ENCODE data around the gene EIF3D.
A peak's percentile ranks its signal among the peaks of the same experiment; 100 is the strongest.

EIF3D gene

DNA sequence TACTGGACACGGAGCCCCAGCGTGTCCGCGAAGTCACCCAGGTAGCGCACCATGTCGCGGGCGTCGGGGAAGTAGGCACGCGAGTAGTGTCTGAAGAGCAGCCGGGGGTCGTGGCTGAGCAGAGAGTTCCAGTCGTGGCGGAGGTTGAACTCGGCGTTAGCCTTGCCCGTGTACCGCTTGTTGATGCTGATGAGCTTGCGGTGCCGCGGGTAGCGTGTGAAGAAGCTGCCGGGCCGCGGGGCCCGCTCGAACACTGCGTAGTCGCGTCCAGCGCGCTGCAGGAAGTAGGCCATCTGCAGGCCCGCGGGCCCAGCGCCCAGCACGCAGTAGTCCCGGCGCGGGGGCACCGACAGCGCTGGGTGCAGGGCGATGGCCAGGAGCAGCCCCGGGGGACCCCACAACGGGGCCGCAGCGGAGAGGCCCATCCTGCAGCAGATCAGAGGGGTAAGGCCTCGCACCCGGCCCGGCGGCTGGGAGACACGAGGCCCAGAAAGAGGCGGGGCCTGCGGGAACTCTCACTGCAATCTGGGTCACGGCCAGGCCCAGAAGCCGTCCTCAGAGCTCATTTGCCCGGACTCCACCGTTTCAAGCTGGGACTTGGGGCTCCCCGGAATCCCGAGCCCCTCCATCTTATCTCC is 22.8 kb downstream of the EIF3D start:
- H3K27ac ChIP-seq: peak overlapping the region; percentile 84
- TF ChIP-seq, protein P1, sequence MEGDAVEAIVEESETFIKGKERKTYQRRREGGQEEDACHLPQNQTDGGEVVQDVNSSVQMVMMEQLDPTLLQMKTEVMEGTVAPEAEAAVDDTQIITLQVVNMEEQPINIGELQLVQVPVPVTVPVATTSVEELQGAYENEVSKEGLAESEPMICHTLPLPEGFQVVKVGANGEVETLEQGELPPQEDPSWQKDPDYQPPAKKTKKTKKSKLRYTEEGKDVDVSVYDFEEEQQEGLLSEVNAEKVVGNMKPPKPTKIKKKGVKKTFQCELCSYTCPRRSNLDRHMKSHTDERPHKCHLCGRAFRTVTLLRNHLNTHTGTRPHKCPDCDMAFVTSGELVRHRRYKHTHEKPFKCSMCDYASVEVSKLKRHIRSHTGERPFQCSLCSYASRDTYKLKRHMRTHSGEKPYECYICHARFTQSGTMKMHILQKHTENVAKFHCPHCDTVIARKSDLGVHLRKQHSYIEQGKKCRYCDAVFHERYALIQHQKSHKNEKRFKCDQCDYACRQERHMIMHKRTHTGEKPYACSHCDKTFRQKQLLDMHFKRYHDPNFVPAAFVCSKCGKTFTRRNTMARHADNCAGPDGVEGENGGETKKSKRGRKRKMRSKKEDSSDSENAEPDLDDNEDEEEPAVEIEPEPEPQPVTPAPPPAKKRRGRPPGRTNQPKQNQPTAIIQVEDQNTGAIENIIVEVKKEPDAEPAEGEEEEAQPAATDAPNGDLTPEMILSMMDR (conservative IDR thresholded peaks at IDR 0.05): no peak

DNA sequence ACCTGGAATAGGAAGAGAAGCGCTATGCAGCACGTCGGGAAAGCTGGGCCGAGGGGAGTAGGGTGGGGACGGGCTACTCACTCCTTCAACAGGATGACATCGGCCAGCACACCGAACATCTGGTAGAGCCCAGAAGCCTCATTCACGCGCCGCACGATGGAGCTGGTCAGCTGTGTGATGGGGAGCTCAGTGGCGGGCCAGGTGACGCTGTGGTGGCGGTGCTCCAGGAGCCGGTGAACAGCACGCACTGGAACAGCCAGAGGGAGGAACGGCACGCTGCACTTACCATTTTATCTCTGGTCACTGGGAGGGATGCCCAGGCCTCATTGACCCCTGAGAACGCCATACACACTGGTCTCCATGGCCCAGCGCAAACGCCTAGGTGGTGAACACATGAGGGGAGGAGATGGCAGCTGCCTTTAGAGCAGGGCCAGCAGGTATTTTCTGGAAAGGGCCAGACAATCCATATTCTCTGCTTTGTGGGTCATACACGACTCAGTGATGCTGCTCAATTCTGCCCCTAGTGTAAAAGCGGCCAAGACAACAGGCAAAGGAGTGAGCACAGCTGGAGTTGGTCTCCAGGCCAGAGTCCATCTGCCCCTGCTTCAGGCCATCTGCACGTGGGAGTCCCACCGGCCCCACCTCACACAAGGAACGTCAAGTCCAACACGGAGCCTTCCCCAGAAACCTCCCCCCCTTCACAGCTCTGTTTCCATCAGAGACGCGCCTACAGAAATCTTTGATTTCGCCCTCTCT is 30.9 kb downstream of the EIF3D start:
- H3K27ac ChIP-seq: no peak overlapping the region
- TF ChIP-seq, protein P1 (conservative IDR thresholded peaks at IDR 0.05): no peak

DNA sequence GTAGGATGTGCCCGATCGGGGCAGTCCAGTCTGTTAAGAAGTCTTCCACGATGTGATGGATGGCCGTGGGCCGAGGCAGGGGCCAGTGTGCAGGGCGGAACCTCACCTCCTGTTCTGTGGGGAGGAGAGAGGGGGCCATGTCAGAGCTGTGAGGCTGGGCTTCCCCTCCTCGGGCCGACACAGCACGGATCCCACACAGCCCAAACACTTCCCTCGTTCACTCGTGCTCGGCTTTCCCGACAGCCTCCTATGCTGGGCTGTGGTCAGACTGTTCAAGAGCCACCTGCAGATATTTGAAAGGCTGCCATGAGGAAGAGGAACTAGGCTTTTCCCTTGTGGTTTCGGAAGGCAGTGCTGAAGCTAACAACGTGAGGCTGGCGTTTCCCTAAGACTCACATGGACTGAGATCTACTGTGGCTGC is 35.3 kb downstream of the EIF3D start:
- TF ChIP-seq, protein P1 (conservative IDR thresholded peaks at IDR 0.05): no peak
- H3K27ac ChIP-seq: no peak overlapping the region

DNA sequence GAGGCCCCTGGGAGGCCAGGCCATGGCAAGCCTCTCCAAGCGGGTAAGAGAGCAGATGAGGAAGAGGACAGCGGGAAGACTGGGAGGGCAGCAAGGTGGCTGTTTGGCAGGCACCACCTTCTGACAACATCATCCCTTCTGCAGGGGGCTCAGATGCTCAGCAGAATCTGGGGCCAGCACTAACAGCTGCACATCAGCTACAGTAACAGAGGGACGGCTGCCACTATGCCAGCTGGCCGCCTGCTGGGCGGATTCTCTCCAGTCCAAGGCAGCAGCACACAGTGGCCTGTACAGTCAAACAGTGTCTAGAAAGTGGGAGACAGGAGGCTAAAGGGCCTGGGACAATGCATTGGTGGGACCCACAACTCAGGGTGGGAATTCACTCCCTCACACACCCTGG is 36.9 kb downstream of the EIF3D start:
- no peak overlapping the region for H3K27ac ChIP-seq
- TF ChIP-seq, protein P1 (conservative IDR thresholded peaks at IDR 0.05): no peak

DNA sequence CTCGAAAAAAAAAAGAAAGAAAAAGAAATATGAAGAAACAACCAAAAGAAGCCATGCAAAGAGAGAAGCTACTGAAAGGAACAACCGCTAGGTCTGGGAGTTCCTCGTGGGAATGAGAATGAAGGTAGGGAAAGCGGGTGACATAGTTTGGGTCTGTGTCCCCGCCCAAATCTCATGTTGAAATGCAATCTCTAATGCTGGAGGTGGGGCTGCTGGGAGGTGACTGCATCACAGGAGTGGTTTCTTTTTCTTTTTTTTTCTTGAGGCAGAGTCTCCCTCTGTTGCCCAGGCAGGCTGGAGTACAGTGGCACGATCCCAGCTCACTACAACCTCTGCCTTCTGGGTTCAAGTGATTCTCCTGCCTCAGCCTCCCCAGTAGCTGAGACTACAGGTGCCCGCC is 37.8 kb downstream of the EIF3D start:
- no peak overlapping the region for H3K27ac ChIP-seq

DNA sequence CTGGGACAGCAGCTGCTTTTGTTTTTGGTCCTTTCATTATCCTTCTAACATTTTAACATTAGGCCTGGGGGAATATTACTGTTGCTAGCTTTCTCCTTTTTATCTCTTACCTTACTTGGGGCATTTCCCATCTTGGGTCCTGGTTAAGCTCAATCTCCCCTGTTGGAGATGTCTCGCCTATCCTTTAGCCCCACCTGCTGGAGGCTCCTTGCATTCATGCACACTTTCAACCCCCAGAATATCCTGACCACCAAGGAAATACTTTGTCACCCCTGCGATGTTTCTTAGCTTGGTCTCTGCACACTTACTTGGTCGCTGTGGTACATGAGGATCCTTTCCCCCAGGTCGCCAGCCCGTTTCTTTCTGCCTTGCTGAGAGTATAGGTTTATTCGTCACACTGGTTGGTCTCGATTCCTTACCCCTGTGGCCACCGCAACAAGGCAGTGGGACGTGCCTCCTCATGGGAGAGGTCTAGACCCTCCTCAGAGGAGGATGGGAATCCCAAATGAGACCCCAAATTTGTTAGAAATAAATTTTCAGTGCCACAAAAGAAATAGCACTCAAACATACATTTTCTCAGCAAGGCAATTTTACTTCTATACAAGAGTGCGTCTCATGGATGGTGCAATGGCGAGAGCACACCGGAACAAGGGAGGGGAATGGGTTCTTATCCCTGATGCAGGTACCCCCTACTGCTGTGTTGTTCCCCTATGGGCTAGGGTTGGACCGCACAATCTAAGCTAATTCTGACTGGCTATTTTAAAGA is 42.2 kb downstream of the EIF3D start:
- TF ChIP-seq, protein P1 (conservative IDR thresholded peaks at IDR 0.05): peak; percentile 84
- H3K27ac ChIP-seq: no peak overlapping the region

More for the DNA sequence above, 37.8 kb downstream of the EIF3D start:
- TF ChIP-seq, protein P1 (conservative IDR thresholded peaks at IDR 0.05): no peak

Data from VCaP (cell line).